ENCODE data around the gene RCE1. TPM values are rescaled to one million over a fixed set of nuclear protein-coding genes. Genes with fewer than 3 reads are reported as not detected.

RCE1 gene
- total RNA-seq, 2 experiments from 2014 or later: 23.1 to 27.3 TPM

GRCh38 chr11:66859686-66860448 lies 16.6 kb downstream of the RCE1 start:
- H3K9me3 Mint-ChIP-seq (ENCODE audit: insufficient read depth): no peaks in the 10 kb centered on the region
- no peak for ATAC-seq
- no peak overlapping the region for H3K27ac Mint-ChIP-seq
- ChIA-PET CTCF (no interaction called here), POLR2A (no interaction called here)
- H3K27me3 Mint-ChIP-seq (ENCODE audit: low read depth): no peaks in the 10 kb centered on the region
- no peak overlapping the region for H3K4me3 Mint-ChIP-seq
- H3K36me3 Mint-ChIP-seq (ENCODE audit: low read depth): no peaks in the 10 kb centered on the region
- H3K4me1 Mint-ChIP-seq (ENCODE audit: low read depth): peaks cover 12% of the 10 kb centered on the region
- DNase-seq: no peak

GRCh38 chr11:66860449-66860831 lies 17.2 kb downstream of the RCE1 start:
- CTCF ChIA-PET: no interaction called here

GRCh38 chr11:66861038-66861773 lies 18.0 kb downstream of the RCE1 start:
- CTCF ChIA-PET: interaction anchor here (1.5 kb wide), 1 partner anchor 9 kb away, joined by 4 read pairs; no protein-coding TSS in a partner anchor
- H3K4me1 Mint-ChIP-seq (ENCODE audit: low read depth): peaks cover 2% of the 10 kb centered on the region
- no peaks in the 10 kb centered on the region for H3K27me3 Mint-ChIP-seq (ENCODE audit: low read depth)
- no peak for DNase-seq
- no peaks in the 10 kb centered on the region for H3K36me3 Mint-ChIP-seq (ENCODE audit: low read depth)
- H3K4me3 Mint-ChIP-seq: no peak overlapping the region
- H3K9me3 Mint-ChIP-seq (ENCODE audit: insufficient read depth): no peaks in the 10 kb centered on the region
- H3K27ac Mint-ChIP-seq: no peak overlapping the region
- POLR2A ChIA-PET: no interaction called here
- no peak for ATAC-seq

More at GRCh38 chr11:66860449-66860831, 17.2 kb downstream of the RCE1 start:
- Mint-ChIP-seq H3K27me3 (ENCODE audit: low read depth) (no peaks in the 10 kb centered on the region), H3K4me1 (ENCODE audit: low read depth) (peaks cover 7% of the 10 kb centered on the region), H3K9me3 (ENCODE audit: insufficient read depth) (no peaks in the 10 kb centered on the region), H3K36me3 (ENCODE audit: low read depth) (no peaks in the 10 kb centered on the region), H3K4me3 (no peak overlapping the region), H3K27ac (no peak overlapping the region)
- POLR2A ChIA-PET: no interaction called here
- DNase-seq (no peak), ATAC-seq (no peak)

- POLR2A ChIA-PET: no interaction called here
- no peak overlapping the region for H3K27ac Mint-ChIP-seq
Measured at GRCh38 chr11:66861774-66862558, 18.7 kb downstream of the RCE1 start.

GRCh38 chr11:66862559-66863037 lies 19.4 kb downstream of the RCE1 start:
- no peak for ATAC-seq
- Mint-ChIP-seq H3K4me1 (ENCODE audit: low read depth) (peaks cover 2% of the 10 kb centered on the region), H3K4me3 (no peak overlapping the region), H3K27ac (no peak overlapping the region), H3K27me3 (ENCODE audit: low read depth) (no peaks in the 10 kb centered on the region), H3K9me3 (ENCODE audit: insufficient read depth) (no peaks in the 10 kb centered on the region), H3K36me3 (ENCODE audit: low read depth) (no peaks in the 10 kb centered on the region)
- ChIA-PET CTCF (no interaction called here), POLR2A (no interaction called here)
- DNase-seq: no peak

More at GRCh38 chr11:66861774-66862558, 18.7 kb downstream of the RCE1 start:
- DNase-seq (no peak), ATAC-seq (no peak)
- no peaks in the 10 kb centered on the region for H3K36me3 Mint-ChIP-seq (ENCODE audit: low read depth)
- no peak overlapping the region for H3K4me3 Mint-ChIP-seq
- H3K27me3 Mint-ChIP-seq (ENCODE audit: low read depth): no peaks in the 10 kb centered on the region
- H3K9me3 Mint-ChIP-seq (ENCODE audit: insufficient read depth): no peaks in the 10 kb centered on the region
- CTCF ChIA-PET: interaction anchor here (1.5 kb wide), 1 partner anchor 10 kb away, joined by 4 read pairs; no protein-coding TSS in a partner anchor
- H3K4me1 Mint-ChIP-seq (ENCODE audit: low read depth): peaks cover 2% of the 10 kb centered on the region

GRCh38 chr11:66863428-66864125 lies 20.3 kb downstream of the RCE1 start:
- ChIA-PET CTCF (no interaction called here), POLR2A (no interaction called here)
- H3K27ac Mint-ChIP-seq: no peak overlapping the region
- no peaks in the 10 kb centered on the region for H3K27me3 Mint-ChIP-seq (ENCODE audit: low read depth)
- DNase-seq (no peak), ATAC-seq (no peak)
- no peaks in the 10 kb centered on the region for H3K36me3 Mint-ChIP-seq (ENCODE audit: low read depth)
- peaks cover 3% of the 10 kb centered on the region for H3K4me1 Mint-ChIP-seq (ENCODE audit: low read depth)
- H3K4me3 Mint-ChIP-seq: no peak overlapping the region
- H3K9me3 Mint-ChIP-seq (ENCODE audit: insufficient read depth): no peaks in the 10 kb centered on the region

- DNase-seq (no peak), ATAC-seq (no peak)
- Mint-ChIP-seq H3K36me3 (ENCODE audit: low read depth) (no peaks in the 10 kb centered on the region), H3K27me3 (ENCODE audit: low read depth) (no peaks in the 10 kb centered on the region), H3K9me3 (ENCODE audit: insufficient read depth) (no peaks in the 10 kb centered on the region), H3K27ac (no peak overlapping the region), H3K4me1 (ENCODE audit: low read depth) (peaks cover 11% of the 10 kb centered on the region), H3K4me3 (no peak overlapping the region)
- ChIA-PET POLR2A (interaction anchor here (0.9 kb wide), 1 partner anchor 21 kb away, joined by 3 read pairs; the partner anchor contains the start of gene RCE1), CTCF (no interaction called here)
Measured at GRCh38 chr11:66864172-66864901, 21.1 kb downstream of the RCE1 start.

GRCh38 chr11:66864924-66865697 lies 21.9 kb downstream of the RCE1 start:
- H3K4me3 Mint-ChIP-seq: no peak overlapping the region
- no peaks in the 10 kb centered on the region for H3K36me3 Mint-ChIP-seq (ENCODE audit: low read depth)
- H3K27ac Mint-ChIP-seq: no peak overlapping the region
- ATAC-seq (no peak), DNase-seq (no peak)
- peaks cover 14% of the 10 kb centered on the region for H3K4me1 Mint-ChIP-seq (ENCODE audit: low read depth)
- ChIA-PET CTCF (no interaction called here), POLR2A (interaction anchor here (0.9 kb wide), 1 partner anchor 22 kb away, joined by 3 read pairs; the partner anchor contains the start of gene RCE1)
- no peaks in the 10 kb centered on the region for H3K27me3 Mint-ChIP-seq (ENCODE audit: low read depth)
- H3K9me3 Mint-ChIP-seq (ENCODE audit: insufficient read depth): no peaks in the 10 kb centered on the region

GRCh38 chr11:66866007-66866406 lies 22.8 kb downstream of the RCE1 start:
- DNase-seq (no peak), ATAC-seq (no peak)
- Mint-ChIP-seq H3K27ac (no peak overlapping the region), H3K36me3 (ENCODE audit: low read depth) (no peaks in the 10 kb centered on the region), H3K4me3 (no peak overlapping the region), H3K4me1 (ENCODE audit: low read depth) (peaks cover 14% of the 10 kb centered on the region), H3K9me3 (ENCODE audit: insufficient read depth) (no peaks in the 10 kb centered on the region), H3K27me3 (ENCODE audit: low read depth) (no peaks in the 10 kb centered on the region)
- ChIA-PET CTCF (no interaction called here), POLR2A (interaction anchor here (1.1 kb wide), 1 partner anchor 356 kb away, joined by 3 read pairs; the partner anchor contains the start of gene BBS1)

GRCh38 chr11:66866511-66866986 lies 23.3 kb downstream of the RCE1 start:
- DNase-seq (no peak), ATAC-seq (no peak)
- ChIA-PET POLR2A (interaction anchor here (1.1 kb wide), 1 partner anchor 356 kb away, joined by 3 read pairs; the partner anchor contains the start of gene BBS1), CTCF (no interaction called here)
- H3K27ac Mint-ChIP-seq: no peak overlapping the region
- no peak overlapping the region for H3K4me3 Mint-ChIP-seq
- H3K4me1 Mint-ChIP-seq (ENCODE audit: low read depth): peaks cover 14% of the 10 kb centered on the region
- no peaks in the 10 kb centered on the region for H3K36me3 Mint-ChIP-seq (ENCODE audit: low read depth)
- no peaks in the 10 kb centered on the region for H3K27me3 Mint-ChIP-seq (ENCODE audit: low read depth)
- H3K9me3 Mint-ChIP-seq (ENCODE audit: insufficient read depth): no peaks in the 10 kb centered on the region
